Activated CD8-positive, alpha-beta memory T cell treated with anti-CD3 and anti-CD28 coated beads for 48 hours (primary cell): ENCODE data around the gene HMCN2.
"Not testable (repeated sequence)": the region's sequence is repeated elsewhere in the genome, so short reads cannot be mapped to it uniquely, and the experiment has no call there.

Experiments used
- DNase-seq, 3 experiments: peaks; one replicate each; pipeline ENCODE4 v3.0.0-alpha.2; 2020; ENCODE audit warnings: low read depth in 2 of 3, low spot score in 2 of 3

The HMCN2 gene

DNA sequence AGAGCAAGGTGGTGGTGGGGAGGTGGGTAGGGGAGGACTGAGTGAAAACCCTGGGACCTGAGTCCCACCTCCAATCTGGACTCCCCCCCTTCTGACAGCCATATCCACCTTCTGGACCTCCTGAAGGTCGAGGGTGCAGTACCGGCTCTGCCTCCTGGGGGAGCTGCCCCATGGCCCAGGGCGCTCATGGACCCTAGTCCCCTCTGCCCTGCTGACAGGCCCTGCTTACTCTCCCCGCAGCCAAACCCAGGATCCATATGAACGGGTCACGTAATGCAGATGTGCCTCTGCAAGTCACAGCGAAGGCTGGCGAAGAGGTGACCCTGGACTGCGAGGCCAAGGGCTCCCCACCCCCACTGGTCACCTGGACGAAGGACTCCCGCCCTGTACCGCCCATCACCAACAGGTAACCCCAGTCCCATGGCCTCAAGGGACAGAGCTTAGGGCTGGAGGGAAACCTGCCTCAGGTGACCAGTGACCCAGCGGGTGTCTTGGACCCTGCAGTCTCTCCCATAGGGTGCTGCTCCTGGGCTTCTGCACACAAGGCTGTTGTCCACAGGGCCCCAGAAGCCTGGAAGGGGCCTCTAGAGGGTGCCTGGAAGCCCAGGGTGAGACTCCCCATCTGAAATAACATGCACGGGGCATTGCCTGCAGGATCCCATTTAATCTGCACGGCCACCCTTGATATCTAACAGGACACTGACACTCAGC lies 61.7 kb downstream of the HMCN2 start:
- no peak for DNase-seq

- no peak for DNase-seq
Observed at GRCh38 chr9:130327781-130328348, 62.3 kb downstream of the HMCN2 start.

- DNase-seq: no peak
Observed at GRCh38 chr9:130328349-130328801, 62.8 kb downstream of the HMCN2 start.

GRCh38 chr9:130329061-130329460 lies 63.5 kb downstream of the HMCN2 start:
- DNase-seq: no peak

DNA sequence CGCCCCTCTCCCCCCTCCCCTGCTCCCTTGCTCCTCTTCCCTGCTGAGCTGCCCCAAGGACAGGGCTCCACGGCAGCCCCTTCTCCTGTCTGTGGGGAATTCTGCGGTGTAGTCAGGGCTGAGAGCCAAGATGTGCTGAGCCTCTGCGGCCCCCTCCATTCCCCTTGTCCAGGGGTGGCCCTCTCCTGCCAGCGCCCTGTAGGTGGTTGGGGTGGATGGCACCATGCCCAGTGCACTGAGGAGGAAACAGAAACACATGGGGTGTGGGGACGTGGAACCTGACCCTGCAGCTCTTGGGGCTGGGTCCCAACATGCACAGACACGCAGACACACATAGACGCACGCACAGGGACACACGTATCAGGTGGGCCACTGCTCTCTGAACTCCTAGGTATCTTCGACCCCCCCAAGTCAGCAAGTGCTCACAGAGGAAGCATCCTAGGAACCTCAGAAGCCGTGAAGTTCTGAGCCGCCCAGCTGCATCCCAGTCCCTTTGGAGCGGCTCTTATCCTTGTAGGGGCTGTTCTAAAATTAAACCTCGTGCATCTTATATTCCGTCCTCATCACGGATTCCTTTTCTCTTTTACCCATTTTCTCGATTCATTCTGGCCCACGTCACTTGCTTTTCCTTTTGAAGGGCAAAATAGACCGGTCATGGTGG lies 64.8 kb downstream of the HMCN2 start:
- no peak for DNase-seq

GRCh38 chr9:130331061-130331460 lies 65.5 kb downstream of the HMCN2 start:
- DNase-seq: no peak

- DNase-seq: no peak
Observed at GRCh38 chr9:130331573-130331972, 66.0 kb downstream of the HMCN2 start.

DNA sequence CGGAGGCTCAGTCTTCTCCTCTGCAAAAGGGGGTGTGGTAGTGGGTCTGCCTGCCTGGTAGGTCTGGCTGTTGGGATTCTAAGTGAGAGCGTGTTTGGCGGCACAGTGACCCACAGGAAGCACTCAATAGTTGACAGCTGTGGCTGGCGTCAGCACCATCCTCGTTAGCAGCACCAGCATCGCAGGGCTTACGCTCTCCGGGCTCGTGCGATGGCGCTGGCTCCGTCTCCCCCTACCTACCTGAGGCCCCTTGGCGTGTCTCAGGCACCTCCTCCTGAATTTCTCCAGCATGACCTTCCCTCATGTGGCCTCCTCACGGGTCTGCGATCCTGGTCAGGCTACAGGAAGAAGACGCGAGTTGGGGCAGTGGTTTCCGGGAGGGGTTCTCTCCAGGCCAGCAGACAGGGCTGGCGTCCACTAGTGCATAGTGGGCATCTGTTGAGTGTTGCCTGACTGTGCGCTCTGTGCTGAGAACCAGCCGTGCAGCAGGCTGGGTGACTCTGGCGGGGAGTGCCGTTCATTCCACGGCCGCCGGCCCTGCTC lies 66.9 kb downstream of the HMCN2 start:
- DNase-seq: no peak

GRCh38 chr9:130333041-130333711 lies 67.6 kb downstream of the HMCN2 start:
- DNase-seq: no peak

DNA sequence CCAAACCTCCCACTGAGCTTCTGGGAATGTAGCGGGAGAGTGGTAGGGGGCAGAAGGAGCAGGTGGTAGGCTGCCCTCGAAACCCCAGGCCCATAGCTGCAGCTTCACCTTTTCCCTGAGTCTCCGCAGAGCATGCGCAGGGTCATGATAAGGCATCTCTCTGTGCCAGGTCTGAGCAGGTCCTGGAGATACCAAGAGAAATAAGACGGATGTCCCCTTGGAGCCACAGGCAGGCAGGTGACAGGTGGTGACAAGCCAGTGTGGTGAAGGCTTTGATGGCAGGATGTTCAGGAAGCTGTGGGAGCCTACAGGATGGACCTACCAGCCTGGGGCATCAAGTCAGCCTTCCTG lies 68.1 kb downstream of the HMCN2 start:
- DNase-seq: no peak

DNA sequence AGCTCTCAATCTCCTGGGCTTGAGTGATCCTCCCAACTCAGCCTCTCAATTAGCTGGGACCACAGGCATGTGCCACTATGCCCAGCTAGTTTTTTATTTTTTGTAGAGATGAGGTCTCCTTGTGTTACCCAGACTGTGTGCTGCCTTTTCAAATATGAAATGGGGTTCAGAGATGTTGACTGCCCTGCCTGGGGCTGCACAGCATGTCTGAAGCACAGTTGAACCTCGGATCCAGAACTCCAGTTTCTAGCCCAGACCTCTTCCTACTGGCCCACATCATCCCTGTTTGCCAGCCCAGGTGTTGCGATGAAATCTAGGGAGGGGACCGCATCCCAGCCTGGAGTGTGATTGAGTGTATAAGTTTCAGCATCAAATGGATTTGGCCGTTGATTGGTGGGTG lies 69.4 kb downstream of the HMCN2 start:
- no peak for DNase-seq

- no peak for DNase-seq
Observed at GRCh38 chr9:130336027-130336610, 70.6 kb downstream of the HMCN2 start.

- no peak for DNase-seq
Observed at GRCh38 chr9:130336885-130337284, 71.3 kb downstream of the HMCN2 start.

GRCh38 chr9:130337318-130337717 lies 71.8 kb downstream of the HMCN2 start:
- no peak for DNase-seq

- no peak for DNase-seq
Observed at GRCh38 chr9:130337784-130338380, 72.3 kb downstream of the HMCN2 start.

- not testable (repeated sequence) for DNase-seq
Observed at GRCh38 chr9:130338891-130339290, 73.3 kb downstream of the HMCN2 start.

GRCh38 chr9:130339306-130339705 lies 73.7 kb downstream of the HMCN2 start:
- DNase-seq: no peak

DNA sequence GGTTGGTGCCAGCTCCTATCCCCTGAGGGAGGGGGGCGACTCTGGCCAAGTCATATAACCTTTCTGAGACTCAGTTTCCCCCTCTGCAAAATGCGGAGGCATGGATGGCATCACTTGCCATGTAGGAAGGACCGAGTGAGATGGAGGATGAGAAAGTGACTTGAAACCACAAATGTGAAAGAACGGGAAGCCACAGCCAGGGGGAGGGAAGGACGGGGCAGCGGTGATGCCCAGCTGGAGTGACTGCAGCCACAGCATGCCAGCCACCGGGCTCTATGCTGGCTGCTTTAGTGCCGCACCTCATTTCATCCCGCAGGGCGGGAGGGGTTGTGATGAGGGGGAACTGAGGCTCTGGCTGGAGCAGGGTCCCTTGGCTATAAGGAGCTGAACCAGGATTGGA lies 74.5 kb downstream of the HMCN2 start:
- DNase-seq: no peak

GRCh38 chr9:130340557-130340956 lies 75.0 kb downstream of the HMCN2 start:
- not testable (repeated sequence) for DNase-seq

GRCh38 chr9:130341128-130341527 lies 75.6 kb downstream of the HMCN2 start:
- DNase-seq: no peak
